H1 (cell line): ENCODE measurements around the gene NAV3. TPM values are rescaled to one million over a fixed set of nuclear protein-coding genes. Genes with fewer than 3 reads are reported as not detected.

Experiments
- CTCF ChIA-PET: fragments of 300-600 bp; sonication (Branson Sonifier 250); formaldehyde crosslinking; loops from one replicate; lab custom pipeline; 2021; ENCODE audit not compliant: partially characterized antibody; lab: Charles Lee
- POLR2A ChIA-PET: fragments of 300-600 bp; sonication (Branson Sonifier 250); formaldehyde crosslinking; loops from one replicate; lab custom pipeline; 2021; ENCODE audit warnings: inconsistent platforms; ENCODE audit not compliant: partially characterized antibody; lab: Charles Lee
- DNase-seq, 2 experiments: peaks; one replicate each; pipeline versions ENCODE4 v3.0.0 to v3.0.0-alpha.2; 2010 to 2022; ENCODE audit warnings: low spot score in 2 of 2, low read depth in 1 of 2, mixed read lengths in 1 of 2
- FAIRE-seq: peaks from 2 replicates; lab custom pipeline; 2011; peaks lifted over from hg19 to GRCh38; lab: Jason Lieb, UNC
- H2AFZ ChIP-seq: 2 replicates; pipeline ENCODE4 v1.8.1; 2012; ENCODE audit warnings: low read length, inconsistent platforms
- H2AK5ac ChIP-seq: 2 replicates; pipeline ENCODE4 v1.6.1; 2013; ENCODE audit warnings: low read depth, low read length
- H2BK120ac ChIP-seq: replicated peaks from 2 replicates; pipeline ENCODE3; 2013; ENCODE audit warnings: low read depth, low read length, inconsistent platforms
- H2BK12ac ChIP-seq: 2 replicates; pipeline ENCODE4 v1.6.1; 2013; ENCODE audit warnings: low read depth, low read length
- H2BK15ac ChIP-seq: 2 replicates; pipeline ENCODE4 v1.6.1; 2013; ENCODE audit warnings: low read length
- H2BK20ac ChIP-seq: 2 replicates; pipeline ENCODE4 v1.6.1; 2013; ENCODE audit warnings: low read length
- H2BK5ac ChIP-seq: 2 replicates; pipeline ENCODE4 v1.6.1; 2013; ENCODE audit warnings: low read depth, low read length
- H3K14ac ChIP-seq: 2 replicates; pipeline ENCODE4 v1.6.1; 2013; ENCODE audit warnings: inconsistent platforms; ENCODE audit not compliant: insufficient read length
- H3K18ac ChIP-seq: 2 replicates; pipeline ENCODE4 v1.6.1; 2013; ENCODE audit warnings: low read length; ENCODE audit errors: extremely low read depth
- H3K23ac ChIP-seq: 2 replicates; pipeline ENCODE4 v1.6.1; 2013; ENCODE audit warnings: inconsistent platforms; ENCODE audit not compliant: insufficient read length
- H3K23me2 ChIP-seq: 2 replicates; pipeline ENCODE4 v1.6.1; 2013; ENCODE audit warnings: low read depth, low read length
- H3K27ac ChIP-seq: 2 replicates; pipeline ENCODE4 v1.6.1; 2011; ENCODE audit warnings: low read depth, low read length, inconsistent platforms
- H3K27me3 ChIP-seq, 4 experiments: replicated peaks in 1 of 4; 1 replicate in 1 of 4; 2 replicates in 3 of 4; pipeline versions ENCODE4 v1.6.1 to v1.8.1; 2011 to 2013; ENCODE audit warnings: low read length in 3 of 4, mild to moderate bottlenecking in 3 of 4, inconsistent platforms in 2 of 4, mixed read lengths in 2 of 4, moderate library complexity in 1 of 4; ENCODE audit not compliant: control insufficient read depth in 3 of 4, insufficient read depth in 3 of 4; ENCODE audit errors: extremely low read depth in 1 of 4
- H3K36me3 ChIP-seq, 4 experiments: 2 replicates each; pipeline versions ENCODE4 v1.6.1 to v1.8.1; 2011 to 2013; ENCODE audit warnings: mild to moderate bottlenecking in 4 of 4, low read length in 3 of 4, moderate library complexity in 2 of 4, control low read depth in 1 of 4, inconsistent platforms in 1 of 4; ENCODE audit not compliant: insufficient read depth in 4 of 4, control insufficient read depth in 2 of 4
- H3K4ac ChIP-seq: replicated peaks from 2 replicates; pipeline ENCODE3; 2013; ENCODE audit warnings: low read length, low read depth, mixed read lengths, inconsistent platforms; ENCODE audit not compliant: insufficient read length
- H3K4me1 ChIP-seq, 4 experiments: replicated peaks in 1 of 4; 1 replicate in 1 of 4; 2 replicates in 3 of 4; pipeline versions ENCODE4 v1.6.1 to v1.8.1; 2011 to 2013; ENCODE audit warnings: low read length in 3 of 4, inconsistent platforms in 2 of 4, mixed read lengths in 1 of 4; ENCODE audit not compliant: insufficient read depth in 4 of 4, control insufficient read depth in 3 of 4
- H3K4me2 ChIP-seq, 2 experiments: 2 replicates each; pipeline versions ENCODE4 v1.6.1 to v1.8.1; 2011 to 2013; ENCODE audit warnings: low read depth in 2 of 2, low read length in 2 of 2, control low read depth in 1 of 2, inconsistent platforms in 1 of 2, mild to moderate bottlenecking in 1 of 2; ENCODE audit not compliant: insufficient read depth in 1 of 2
- H3K4me3 ChIP-seq, 4 experiments: fragments of 200-600, 300-600 bp in 1 of 4; sonication (generic), shearing (Covaris generic), sonication (Bioruptor Twin) in 1 of 4; 2 replicates each; pipeline versions ENCODE4 v1.5.1 to v1.8.1; 2011 to 2016; ENCODE audit warnings: low read length in 4 of 4, low read depth in 3 of 4, control low read depth in 2 of 4, inconsistent platforms in 2 of 4, mild to moderate bottlenecking in 2 of 4, mixed read lengths in 1 of 4, moderate library complexity in 1 of 4; ENCODE audit not compliant: insufficient read depth in 2 of 4; ENCODE audit errors: extremely low read depth in 1 of 4
- H3K56ac ChIP-seq: replicated peaks from 2 replicates; pipeline ENCODE3; 2013; ENCODE audit warnings: low read depth, mild to moderate bottlenecking, mixed read lengths, low read length, inconsistent platforms; ENCODE audit not compliant: insufficient read length
- H3K79me1 ChIP-seq: 2 replicates; pipeline ENCODE4 v1.6.1; 2013; ENCODE audit warnings: low read depth, low read length, control low read depth
- H3K79me2 ChIP-seq, 2 experiments: 2 replicates each; pipeline versions ENCODE4 v1.6.1 to v1.8.1; 2012 to 2013; ENCODE audit warnings: low read length in 2 of 2, mild to moderate bottlenecking in 2 of 2, inconsistent platforms in 1 of 2; ENCODE audit not compliant: insufficient read depth in 2 of 2, control insufficient read depth in 1 of 2
- H3K9ac ChIP-seq, 4 experiments: replicated peaks in 1 of 4; 1 replicate in 1 of 4; 2 replicates in 3 of 4; pipeline versions ENCODE4 v1.6.1 to v1.8.1; 2011 to 2013; ENCODE audit warnings: low read depth in 3 of 4, low read length in 3 of 4, control low read depth in 2 of 4, mild to moderate bottlenecking in 2 of 4, moderate library complexity in 2 of 4, inconsistent platforms in 1 of 4; ENCODE audit errors: extremely low read depth in 1 of 4
- H3K9me3 ChIP-seq, 2 experiments: 2 replicates each; pipeline versions ENCODE4 v1.6.1 to v1.8.1; 2012 to 2013; ENCODE audit warnings: mild to moderate bottlenecking in 2 of 2, moderate library complexity in 2 of 2, control low read depth in 1 of 2, inconsistent platforms in 1 of 2, low read depth in 1 of 2, low read length in 1 of 2, mixed read lengths in 1 of 2; ENCODE audit not compliant: insufficient read depth in 2 of 2
- H4K20me1 ChIP-seq, 2 experiments: replicated peaks in 1 of 2; 2 replicates each; pipeline versions ENCODE3 to v1.8.1; 2011 to 2013; ENCODE audit warnings: inconsistent platforms in 2 of 2, low read length in 2 of 2, mild to moderate bottlenecking in 1 of 2; ENCODE audit not compliant: insufficient read depth in 2 of 2, control insufficient read depth in 1 of 2
- H4K5ac ChIP-seq: 2 replicates; pipeline ENCODE4 v1.6.1; 2013; ENCODE audit warnings: low read length, low read depth, mixed read lengths, inconsistent platforms; ENCODE audit not compliant: insufficient read length
- H4K8ac ChIP-seq: 2 replicates; pipeline ENCODE4 v1.8.0; 2013; ENCODE audit warnings: mild to moderate bottlenecking, moderate library complexity, low read length, inconsistent platforms; ENCODE audit not compliant: insufficient read depth; ENCODE audit errors: extremely low read depth
- H4K91ac ChIP-seq: replicated peaks from 2 replicates; pipeline ENCODE3; 2013; ENCODE audit warnings: low read length, mixed read lengths, inconsistent platforms; ENCODE audit not compliant: insufficient read length
- EGR1 ChIP-seq: IDR thresholded peaks from 2 replicates; pipeline ENCODE4 v1.6.1; 2011; ENCODE audit warnings: low read depth, low read length, borderline replicate concordance
- EP300 ChIP-seq, 2 experiments: IDR thresholded peaks; 1 replicate in 1 of 2; 2 replicates in 1 of 2; pipeline ENCODE4 v1.6.1; 2011 to 2012; ENCODE audit warnings: low read depth in 2 of 2, low read length in 2 of 2, mild to moderate bottlenecking in 2 of 2, borderline replicate concordance in 1 of 2, inconsistent platforms in 1 of 2, moderate library complexity in 1 of 2
- KDM5A ChIP-seq: fragments of 200-600 bp; IDR thresholded peaks from 2 replicates; pipeline ENCODE4 v1.7.1; 2012; ENCODE audit warnings: mild to moderate bottlenecking, low read length, inconsistent platforms, mixed read lengths
- PHF8 ChIP-seq: fragments of 200-600 bp; sonication (generic); conservative IDR thresholded peaks from 2 replicates; pipeline ENCODE4 v1.7.1; 2012; ENCODE audit warnings: low read depth, mild to moderate bottlenecking, inconsistent platforms, low read length, moderate library complexity
- POLR2AphosphoS5 ChIP-seq: IDR thresholded peaks from 2 replicates; pipeline ENCODE4 v1.6.1; 2011; ENCODE audit warnings: low read depth, low read length
- RBBP5 ChIP-seq: IDR thresholded peaks from 2 replicates; pipeline ENCODE4 v1.7.1; 2012; ENCODE audit warnings: low read depth, mild to moderate bottlenecking, inconsistent platforms, low read length, moderate library complexity, borderline replicate concordance
- RFX5 ChIP-seq: IDR thresholded peaks from 2 replicates; pipeline ENCODE4 v1.6.1; 2011; ENCODE audit warnings: low read depth, low read length, improper control_type of control experiment, borderline replicate concordance
- RNF2 ChIP-seq: fragments of 200-900, 300-1000 bp; sonication (generic); IDR thresholded peaks from 2 replicates; pipeline ENCODE4 v1.7.1; 2016; ENCODE audit warnings: borderline replicate concordance, low read depth, mild to moderate bottlenecking, antibody characterized with exemption, low read length; ENCODE audit not compliant: poor library complexity, severe bottlenecking; ENCODE audit errors: missing control alignments
- SP1 ChIP-seq: IDR thresholded peaks from 2 replicates; pipeline ENCODE4 v1.6.1; 2011; ENCODE audit warnings: low read depth, low read length
- SP2 ChIP-seq: IDR thresholded peaks from 2 replicates; pipeline ENCODE4 v1.6.1; 2012; ENCODE audit warnings: mild to moderate bottlenecking, low read length, inconsistent platforms
- SP4 ChIP-seq: IDR thresholded peaks from 2 replicates; pipeline ENCODE4 v1.6.1; 2012; ENCODE audit warnings: low read length, inconsistent platforms
- SRF ChIP-seq: IDR thresholded peaks from 2 replicates; pipeline ENCODE4 v1.6.1; 2011; ENCODE audit warnings: mild to moderate bottlenecking, low read depth, low read length, moderate library complexity
- WGBS, 2 experiments: shearing (Covaris generic) in 1 of 2; methylation state at CpG; one replicate each; pipeline versions ENCODE4 v1.1.6 to v1.1.7; 2013 to 2015; ENCODE audit warnings: low lambda C conversion rate in 2 of 2, mixed read lengths in 2 of 2, inconsistent platforms in 1 of 2, low coverage in 1 of 2, missing lambda C conversion rate in 1 of 2; ENCODE audit not compliant: insufficient replicate concordance in 2 of 2, insufficient coverage in 1 of 2, insufficient read length in 1 of 2; ENCODE audit errors: extremely low coverage in 1 of 2, missing lambda C conversion rate in 1 of 2; 5-methylcytosine and 5-hydroxymethylcytosine counted together
- polyA plus RNA-seq, 7 experiments: library from polyadenylated mRNA; depleted of rRNA in 3 of 7; stranded (reverse) in 5 of 7; unstranded in 2 of 7; fragments of >200 nt in 5 of 7; fragments of 200-250 nt in 2 of 7; gene quantifications; 1 replicate in 5 of 7; 2 replicates in 1 of 7; 4 replicates in 1 of 7; pipeline versions ENCODE4 v1.2.1 to v1.2.3, GENCODE V29; 2011 to 2013; ENCODE audit warnings: missing spikeins in 2 of 7, mixed read lengths in 2 of 7
- total RNA-seq: library from RNA; stranded (reverse); fragmentation: NEBNext Ultra II Directional; extraction: Animal tissue kit (Norgen Biotek cat#: 25700); gene quantifications from 2 replicates; pipeline ENCODE4 v1.2.1, GENCODE V29; 2021

NAV3 gene
- total and polyA plus RNA-seq, 2 of the 8 experiments (the other 6 are each of a cell fraction or from before 2014, with no cell fraction given): 0.47 to 5.0 TPM

GRCh38 chr12:78096909-78097597, 266.4 kb downstream of the NAV3 start:
- Histone ChIP-seq H4K20me1 (no peaks in the 10 kb centered on the region), H3K79me1 (no peaks in the 10 kb centered on the region), H3K4ac (no peak overlapping the region), H2BK12ac (no peak overlapping the region), H4K91ac (no peak overlapping the region), H3K4me2 (no peak overlapping the region), H3K79me2 (no peaks in the 10 kb centered on the region), H2BK20ac (no peak overlapping the region), H3K9me3 (no peaks in the 10 kb centered on the region), H2BK15ac (no peak overlapping the region), H4K8ac (no peak overlapping the region), H3K56ac (no peak overlapping the region), H3K23me2 (no peaks in the 10 kb centered on the region), H2AFZ (peak overlapping the region; percentile 88), H3K18ac (no peak overlapping the region), H3K27me3 (peaks cover 0 to 1% (median 0%) of the 10 kb centered on the region in 4 experiments; a peak in 1 of 7 replicates), H2AK5ac (no peak overlapping the region), H2BK120ac (no peak overlapping the region), H2BK5ac (no peak overlapping the region), H3K36me3 (no peaks in the 10 kb centered on the region), H3K9ac (no peak overlapping the region), H3K4me3 (no peak overlapping the region), H4K5ac (no peak overlapping the region), H3K27ac (no peak overlapping the region), H3K23ac (no peak overlapping the region), H3K14ac (no peak overlapping the region), H3K4me1 (no peaks in the 10 kb centered on the region)
- DNase-seq (no peak), FAIRE-seq (no peak)
- POLR2A ChIA-PET: no interaction called here
- TF ChIP-seq PHF8: no peak
- TF ChIP-seq POLR2AphosphoS5: no peak
- TF ChIP-seq SP2: no peak
- no peak for TF ChIP-seq RBBP5
- TF ChIP-seq RNF2: no peak
- TF ChIP-seq EGR1: no peak
- no peak for TF ChIP-seq SP4
- TF ChIP-seq EP300 (IDR thresholded peaks at IDR 0.05; ENCODE audit: borderline replicate concordance in 1 of 2, low read depth in 2 of 2, low read length in 2 of 2): no peak
- TF ChIP-seq RFX5: no peak
- TF ChIP-seq SRF: no peak
- TF ChIP-seq KDM5A: no peak
- TF ChIP-seq SP1: no peak
- WGBS, 2 experiments: 98% methylated on average over 2 of the region's 2 CpGs; no CpG with 5 or more reads in 1 of the 2 experiments
- CTCF ChIA-PET: interaction anchor here (0.6 to 1.0 kb wide), 3 partner anchors 59 to 593 kb away, joined by 3 to 4 read pairs (median 3); no protein-coding TSS in a partner anchor
